ENCODE data around the gene HEBP1.

HEBP1 gene

GRCh38 chr12:13024531-13024916 is 24.5 kb upstream of the HEBP1 start:
- DNase-seq (ENCODE audit: extremely low read depth in 1 of 2, low read depth in 1 of 2) = no peak

GRCh38 chr12:13023811-13024530 is 23.9 kb upstream of the HEBP1 start:
- DNase-seq (ENCODE audit: extremely low read depth in 1 of 2, low read depth in 1 of 2) = no peak

GRCh38 chr12:13022851-13023271 is 22.8 kb upstream of the HEBP1 start:
- no peak for DNase-seq (ENCODE audit: extremely low read depth in 1 of 2, low read depth in 1 of 2)

DNA sequence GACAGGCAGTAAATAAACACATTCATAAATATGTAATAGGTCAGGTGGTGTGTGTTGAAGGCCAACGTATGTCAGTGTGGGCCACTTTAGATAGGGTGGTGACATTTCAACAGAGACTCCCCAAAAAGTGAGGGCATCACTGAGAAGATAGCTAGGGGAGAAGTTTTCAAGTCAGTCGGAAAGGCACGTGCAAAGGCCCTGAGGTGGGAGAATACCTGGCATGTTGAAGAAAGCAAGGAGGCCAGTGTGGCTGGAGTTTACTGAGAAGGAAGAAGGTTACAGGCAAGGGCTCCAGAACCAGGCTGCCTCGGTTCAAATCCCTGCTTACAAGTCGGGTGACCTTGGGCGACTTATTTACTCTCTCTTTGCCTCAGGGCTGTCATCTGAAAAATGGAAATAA is 11.0 kb upstream of the HEBP1 start:
- no peak for DNase-seq (ENCODE audit: extremely low read depth in 1 of 2, low read depth in 1 of 2)

DNA sequence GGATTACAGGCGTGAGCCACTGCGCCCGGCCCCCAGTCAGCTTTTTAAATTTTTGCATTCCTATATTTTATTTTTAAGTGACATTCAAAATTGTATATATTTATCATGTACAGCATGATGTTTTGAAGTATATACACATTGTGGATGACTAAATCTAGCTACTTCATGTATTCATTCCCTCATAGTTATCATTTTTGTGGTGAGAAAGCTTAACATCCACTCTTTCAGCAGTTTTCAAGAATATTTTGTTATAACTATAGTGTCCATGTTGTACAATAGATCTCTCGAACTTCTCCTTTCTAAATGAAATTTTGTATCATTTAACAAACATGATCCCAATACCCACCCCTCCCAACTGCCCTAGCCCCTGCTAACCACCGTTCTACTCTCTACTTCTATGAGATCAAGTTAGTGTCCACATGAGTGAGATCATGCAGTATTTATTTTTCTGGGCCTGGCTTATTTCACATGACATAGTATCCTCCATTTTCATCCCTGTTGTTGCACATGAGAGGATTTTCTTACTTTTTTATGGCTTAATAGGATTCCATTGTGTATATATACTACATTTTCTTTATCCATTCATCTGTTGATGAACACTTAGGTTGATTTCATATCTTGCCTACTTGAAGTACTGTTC is 8.8 kb upstream of the HEBP1 start:
- no peak for DNase-seq (ENCODE audit: extremely low read depth in 1 of 2, low read depth in 1 of 2)

GRCh38 chr12:13007496-13008233 is 7.6 kb upstream of the HEBP1 start:
- no peak for DNase-seq (ENCODE audit: extremely low read depth in 1 of 2, low read depth in 1 of 2)

- no peak for DNase-seq (ENCODE audit: extremely low read depth in 1 of 2, low read depth in 1 of 2)
Measured at GRCh38 chr12:13005649-13006048, 5.6 kb upstream of the HEBP1 start.

- no peak for DNase-seq (ENCODE audit: extremely low read depth in 1 of 2, low read depth in 1 of 2)
Measured at GRCh38 chr12:13004986-13005385, 4.9 kb upstream of the HEBP1 start.

GRCh38 chr12:13004361-13004760 is 4.3 kb upstream of the HEBP1 start:
- no peak for DNase-seq (ENCODE audit: extremely low read depth in 1 of 2, low read depth in 1 of 2)

DNA sequence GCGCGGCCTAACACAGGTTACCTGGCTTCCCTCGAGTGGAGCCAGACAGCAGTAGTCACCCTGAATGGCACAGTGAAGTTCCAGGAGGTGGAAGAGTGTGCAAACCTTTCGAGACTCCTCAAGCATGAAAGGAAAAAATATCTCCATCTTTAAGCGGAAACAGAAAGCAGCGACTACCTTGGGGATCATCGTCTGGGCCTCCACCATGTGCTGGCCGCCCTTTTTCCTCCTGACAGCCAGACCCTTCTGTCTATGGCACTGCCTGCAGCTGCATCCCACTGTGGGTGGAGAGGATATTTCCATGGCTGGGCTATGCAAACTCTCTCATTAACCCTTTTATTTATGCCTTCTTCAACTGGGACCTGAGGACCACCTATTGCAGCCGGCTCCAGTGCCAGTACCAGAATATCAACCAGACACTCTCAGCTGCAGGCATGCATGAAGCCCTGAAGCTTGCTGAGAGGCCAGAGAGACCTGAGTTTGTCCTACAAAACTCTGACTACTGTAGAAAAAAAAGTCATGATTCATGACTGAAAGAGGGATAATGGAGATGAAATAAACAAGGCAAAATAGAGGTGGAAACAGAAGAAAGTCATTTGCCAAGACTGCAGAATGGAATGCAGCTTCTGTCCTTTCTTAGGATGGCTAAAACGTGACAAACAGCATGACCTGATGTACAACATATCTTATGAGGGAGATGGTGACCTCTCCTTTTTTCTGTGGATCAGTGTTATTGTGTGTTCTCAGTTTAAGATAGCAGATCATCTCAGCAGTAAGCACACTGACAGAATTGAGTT is 2.4 kb upstream of the HEBP1 start:
- no peak for DNase-seq (ENCODE audit: extremely low read depth in 1 of 2, low read depth in 1 of 2)

DNA sequence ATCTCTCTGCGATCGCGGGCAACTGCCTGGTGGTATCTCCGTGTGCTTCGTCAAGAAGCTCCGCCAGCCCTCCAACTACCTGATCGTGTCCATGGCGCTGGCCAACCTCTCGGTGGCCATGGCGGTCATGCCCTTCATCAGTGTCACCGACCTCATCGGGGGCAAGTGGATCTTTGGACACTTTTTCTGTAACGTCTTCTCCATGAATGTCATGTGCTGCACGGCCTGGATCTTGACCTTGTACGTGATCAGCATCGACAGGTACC is 1.6 kb upstream of the HEBP1 start:
- DNase-seq (ENCODE audit: extremely low read depth in 1 of 2, low read depth in 1 of 2) = no peak

DNA sequence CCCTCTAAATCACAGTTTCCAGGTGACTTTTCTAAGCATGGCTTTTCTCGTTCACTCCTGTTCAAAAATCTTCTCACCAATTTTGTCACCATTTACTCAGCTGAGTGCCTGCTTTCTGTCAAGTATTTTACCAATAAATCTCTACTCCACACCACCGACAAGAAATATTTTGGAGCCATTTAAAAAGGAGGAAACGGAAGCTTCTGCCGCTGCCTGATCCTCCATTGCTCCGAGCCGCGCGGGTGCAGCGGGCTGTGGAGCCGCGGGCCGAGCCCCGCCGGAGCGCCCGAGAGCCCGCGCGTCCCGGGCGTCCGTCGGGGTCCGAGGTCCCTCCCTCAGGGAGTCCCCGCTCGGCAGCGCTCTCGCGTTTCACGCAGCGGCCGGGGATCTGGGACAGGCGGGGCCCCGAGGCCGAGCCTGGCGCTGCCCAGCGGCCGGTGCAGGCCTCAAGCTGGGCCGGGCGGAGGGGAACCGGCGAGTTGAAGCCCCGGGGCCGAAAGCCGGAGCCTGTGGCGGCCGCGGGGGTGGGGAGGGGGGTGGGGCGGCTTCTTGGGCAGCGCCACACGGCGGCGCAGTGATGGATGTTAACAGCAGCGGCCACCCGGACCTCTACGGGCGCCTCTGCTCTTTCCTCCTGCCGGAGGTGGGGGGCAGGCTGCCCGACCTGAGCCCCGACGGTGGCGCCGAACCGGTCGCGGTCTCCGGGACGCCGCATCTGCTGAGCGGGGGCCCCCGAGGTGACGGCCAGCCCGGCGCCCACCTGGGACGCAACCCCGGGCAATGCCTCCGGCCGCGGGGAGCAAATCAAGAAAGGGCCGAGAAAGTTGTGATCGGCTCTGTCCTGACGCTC is 1.1 kb upstream of the HEBP1 start:
- DNase-seq (ENCODE audit: extremely low read depth in 1 of 2, low read depth in 1 of 2) = peak in 1 of 2 donors; percentile 11

- DNase-seq (ENCODE audit: extremely low read depth in 1 of 2, low read depth in 1 of 2) = no peak
Measured at GRCh38 chr12:13000616-13000924, 505 bp upstream of the HEBP1 start.

GRCh38 chr12:12999271-12999958 is 650 bp downstream of the HEBP1 start:
- no peak for DNase-seq (ENCODE audit: extremely low read depth in 1 of 2, low read depth in 1 of 2)

GRCh38 chr12:12998248-12998647 is 1.8 kb downstream of the HEBP1 start:
- DNase-seq (ENCODE audit: extremely low read depth in 1 of 2, low read depth in 1 of 2) = no peak

DNA sequence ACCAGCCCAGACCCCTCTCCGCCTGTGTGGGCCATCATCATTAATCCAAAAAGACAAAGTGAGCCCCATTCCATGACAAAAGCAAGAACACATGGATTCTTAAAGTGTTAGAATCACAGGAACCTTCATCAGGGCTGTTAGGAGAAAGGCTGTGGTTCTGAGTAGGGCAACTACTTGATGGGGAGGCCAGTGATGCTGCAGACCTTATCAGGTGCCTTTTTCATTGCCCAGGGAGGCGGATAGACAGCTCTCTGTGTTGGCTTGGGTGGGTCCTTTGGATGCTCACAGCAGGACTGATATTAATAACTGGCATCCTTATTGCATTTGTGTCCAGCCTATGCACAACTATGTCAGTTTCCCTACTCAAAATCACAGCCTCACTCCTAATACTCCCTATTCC is 2.3 kb downstream of the HEBP1 start:
- DNase-seq (ENCODE audit: extremely low read depth in 1 of 2, low read depth in 1 of 2) = no peak

GRCh38 chr12:12997156-12997555 is 2.9 kb downstream of the HEBP1 start:
- DNase-seq (ENCODE audit: extremely low read depth in 1 of 2, low read depth in 1 of 2) = no peak

- no peak for DNase-seq (ENCODE audit: extremely low read depth in 1 of 2, low read depth in 1 of 2)
Measured at GRCh38 chr12:12996209-12996608, 3.9 kb downstream of the HEBP1 start.

- DNase-seq (ENCODE audit: extremely low read depth in 1 of 2, low read depth in 1 of 2) = no peak
Measured at GRCh38 chr12:12995088-12995487, 5.0 kb downstream of the HEBP1 start.

DNA sequence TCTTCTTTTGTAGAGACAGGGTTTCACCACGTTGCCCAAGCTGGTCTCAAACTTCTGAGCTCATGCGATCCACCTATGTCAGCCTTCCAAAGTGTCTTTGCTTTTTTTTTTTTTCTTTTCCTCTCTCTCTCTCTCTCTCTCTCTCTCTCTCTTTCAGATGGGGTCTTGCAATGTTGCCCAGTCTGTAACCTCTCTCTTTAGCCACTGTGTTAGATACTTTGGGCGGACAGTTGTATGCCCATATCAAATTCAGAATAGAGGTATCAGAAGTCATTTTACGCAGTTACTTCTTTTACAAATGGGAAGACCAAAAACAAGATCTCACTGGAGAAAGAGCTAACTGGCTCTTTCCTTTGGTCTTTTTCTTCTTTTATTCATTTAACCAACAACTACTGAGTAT is 6.7 kb downstream of the HEBP1 start:
- no peak for DNase-seq (ENCODE audit: extremely low read depth in 1 of 2, low read depth in 1 of 2)

Data from activated CD8-positive, alpha-beta memory T cell treated with anti-CD3 and anti-CD28 coated beads for 1 hour (primary cell).